ENCODE measurements around the gene NUCB2. TPM values are rescaled to one million over a fixed set of nuclear protein-coding genes. Genes with fewer than 3 reads are reported as not detected.

NUCB2 gene
- total RNA-seq, 1 experiment from 2014 or later: 66.6 TPM

- DNase-seq: no peak
- H3K9me3 Mint-ChIP-seq (ENCODE audit: unreplicated experiment): no peaks in the 10 kb centered on the region
- no peaks in the 10 kb centered on the region for H3K27me3 Mint-ChIP-seq (ENCODE audit: insufficient read depth, unreplicated experiment)
- no peak overlapping the region for H3K4me3 ChIP-seq (ENCODE audit: low read depth, low read length)
- H3K27ac Mint-ChIP-seq (ENCODE audit: unreplicated experiment): no peak overlapping the region
- H3K9me3 ChIP-seq: no peaks in the 10 kb centered on the region
- no peaks in the 10 kb centered on the region for H3K36me3 Mint-ChIP-seq (ENCODE audit: insufficient read depth, unreplicated experiment)
- H3K27me3 ChIP-seq (replicated peaks; ENCODE audit: control insufficient read depth, insufficient read depth, low read length): no peaks in the 10 kb centered on the region
- TF ChIP-seq CTCF (IDR thresholded peaks at IDR 0.05; ENCODE audit: insufficient read depth in 1 of 2, low read depth in 1 of 2, low read length in 1 of 2, severe bottlenecking in 1 of 2, unreplicated experiment in 1 of 2): no peak
- no TSS peak for BruUV-seq (replicated peaks)
- peaks cover 3% of the 10 kb centered on the region; the same call in 1 of the 2 replicates for H3K4me1 ChIP-seq
- ChIA-PET POLR2A (no interaction called here), CTCF (no interaction called here)
- intact Hi-C loops (cut with micrococcal nuclease; ENCODE audit: unreplicated experiment): no loop called here
- H3K4me1 Mint-ChIP-seq (ENCODE audit: low read depth, unreplicated experiment): no peaks in the 10 kb centered on the region
- no peaks in the 10 kb centered on the region for H3K36me3 ChIP-seq (ENCODE audit: control insufficient read depth, insufficient read depth, low read length)
- no peak overlapping the region for H3K4me3 Mint-ChIP-seq (ENCODE audit: unreplicated experiment)
These were observed 17.5 kb downstream of the NUCB2 start for GRCh38 chr11:17294033-17294432.

DNA sequence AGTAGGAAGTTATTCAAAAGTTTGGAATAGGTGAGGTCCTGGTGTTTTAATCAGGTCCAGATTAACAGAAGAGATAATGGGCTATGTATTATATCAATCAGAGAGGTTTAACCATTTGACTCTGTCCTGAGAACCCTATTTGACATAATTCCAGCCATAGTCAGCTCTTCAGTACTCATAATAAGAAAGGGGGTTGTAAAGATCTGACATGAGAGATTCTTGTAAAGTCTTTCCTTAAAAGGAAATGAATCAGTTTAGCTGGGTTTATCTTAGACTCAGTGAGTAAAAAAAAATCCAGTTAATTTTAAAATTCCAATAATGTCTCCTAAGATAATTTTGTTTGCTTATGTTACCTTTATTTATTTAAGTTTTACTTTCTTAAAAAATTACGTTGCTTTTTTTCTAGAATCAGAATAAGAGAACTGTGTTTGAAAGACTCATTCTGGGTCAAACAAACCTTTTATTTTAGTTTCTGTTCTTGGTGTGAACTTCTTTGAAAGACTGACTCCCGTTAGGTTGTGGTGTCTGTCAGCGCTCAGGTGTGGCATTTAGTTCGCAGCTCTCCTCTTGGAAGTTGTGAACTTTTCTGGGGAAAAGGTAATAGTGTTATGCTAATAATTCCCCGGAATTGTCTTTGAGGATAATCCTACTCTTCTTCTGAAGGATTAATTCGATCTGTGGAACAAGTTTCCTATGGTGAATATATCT is 20.5 kb downstream of the NUCB2 start:
- Histone ChIP-seq H3K36me3 (ENCODE audit: control insufficient read depth, insufficient read depth, low read length) (no peaks in the 10 kb centered on the region), H3K9me3 (no peaks in the 10 kb centered on the region), H3K4me3 (ENCODE audit: low read depth, low read length) (no peak overlapping the region), H3K4me1 (peaks cover 3% of the 10 kb centered on the region; the same call in 1 of the 2 replicates), H3K27me3 (replicated peaks; ENCODE audit: control insufficient read depth, insufficient read depth, low read length) (no peaks in the 10 kb centered on the region)
- no TSS peak for BruUV-seq (replicated peaks)
- Mint-ChIP-seq H3K4me3 (ENCODE audit: unreplicated experiment) (no peak overlapping the region), H3K27ac (ENCODE audit: unreplicated experiment) (no peak overlapping the region), H3K4me1 (ENCODE audit: low read depth, unreplicated experiment) (no peaks in the 10 kb centered on the region), H3K27me3 (ENCODE audit: insufficient read depth, unreplicated experiment) (no peaks in the 10 kb centered on the region), H3K36me3 (ENCODE audit: insufficient read depth, unreplicated experiment) (no peaks in the 10 kb centered on the region), H3K9me3 (ENCODE audit: unreplicated experiment) (no peaks in the 10 kb centered on the region)
- CTCF ChIA-PET: no interaction called here
- intact Hi-C loops (cut with micrococcal nuclease; ENCODE audit: unreplicated experiment): no loop called here
- DNase-seq: no peak
- no peak for TF ChIP-seq CTCF (IDR thresholded peaks at IDR 0.05; ENCODE audit: insufficient read depth in 1 of 2, low read depth in 1 of 2, low read length in 1 of 2, severe bottlenecking in 1 of 2, unreplicated experiment in 1 of 2)
- POLR2A ChIA-PET: no interaction called here

- Mint-ChIP-seq H3K27me3 (ENCODE audit: insufficient read depth, unreplicated experiment) (no peaks in the 10 kb centered on the region), H3K4me1 (ENCODE audit: low read depth, unreplicated experiment) (no peaks in the 10 kb centered on the region), H3K9me3 (ENCODE audit: unreplicated experiment) (no peaks in the 10 kb centered on the region), H3K36me3 (ENCODE audit: insufficient read depth, unreplicated experiment) (no peaks in the 10 kb centered on the region), H3K4me3 (ENCODE audit: unreplicated experiment) (no peak overlapping the region), H3K27ac (ENCODE audit: unreplicated experiment) (no peak overlapping the region)
- intact Hi-C loops (cut with micrococcal nuclease; ENCODE audit: unreplicated experiment): no loop called here
- TF ChIP-seq CTCF (IDR thresholded peaks at IDR 0.05; ENCODE audit: insufficient read depth in 1 of 2, low read depth in 1 of 2, low read length in 1 of 2, severe bottlenecking in 1 of 2, unreplicated experiment in 1 of 2): no peak
- H3K36me3 ChIP-seq (ENCODE audit: control insufficient read depth, insufficient read depth, low read length): no peaks in the 10 kb centered on the region
- H3K4me1 ChIP-seq: peaks cover 3% of the 10 kb centered on the region; the same call in 1 of the 2 replicates
- BruUV-seq (replicated peaks): no TSS peak
- DNase-seq: no peak
- ChIA-PET POLR2A (no interaction called here), CTCF (no interaction called here)
- H3K4me3 ChIP-seq (ENCODE audit: low read depth, low read length): no peak overlapping the region
- no peaks in the 10 kb centered on the region for H3K9me3 ChIP-seq
- H3K27me3 ChIP-seq (replicated peaks; ENCODE audit: control insufficient read depth, insufficient read depth, low read length): no peaks in the 10 kb centered on the region
These were observed 21.8 kb downstream of the NUCB2 start for GRCh38 chr11:17298302-17298701.

All from Caco-2 (cell line).